ENCODE measurements around the gene VSIG2.

DNA sequence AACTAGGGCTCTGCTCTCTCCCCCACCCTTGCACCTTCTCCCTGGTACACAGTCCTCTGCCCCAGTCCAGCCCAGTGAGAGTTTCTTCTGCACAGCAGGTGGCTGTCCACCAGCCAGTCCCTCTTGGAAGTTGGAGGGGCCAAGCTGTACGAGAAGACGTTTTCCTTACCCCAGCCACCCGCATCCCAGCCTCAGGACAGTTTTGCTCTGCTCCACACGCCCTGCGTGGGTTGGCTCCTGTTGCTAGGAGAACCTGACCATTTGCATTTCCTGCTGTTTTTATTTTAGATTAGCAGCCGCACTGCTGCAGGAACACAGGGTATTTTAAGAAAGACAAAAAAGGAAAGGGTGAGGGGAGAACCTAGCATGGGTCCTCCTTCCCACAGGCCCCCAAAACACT lies 29.9 kb downstream of the VSIG2 start:
- no peak for TF ChIP-seq FOXK2 (IDR thresholded peaks at IDR 0.05)
- TF ChIP-seq SP1 (IDR thresholded peaks at IDR 0.05) = no peak
- no peak for TF ChIP-seq BHLHE40 (IDR thresholded peaks at IDR 0.05; ENCODE audit: borderline replicate concordance)
- no peak for TF ChIP-seq LEF1 (IDR thresholded peaks at IDR 0.05; ENCODE audit: borderline replicate concordance)
- no peak for TF ChIP-seq ELF4 (IDR thresholded peaks at IDR 0.05)
- TF ChIP-seq FOXA1 (IDR thresholded peaks at IDR 0.05) = no peak
- TF ChIP-seq FOXM1 (IDR thresholded peaks at IDR 0.05; ENCODE audit: borderline replicate concordance) = no peak
- TF ChIP-seq NFRKB (IDR thresholded peaks at IDR 0.05) = no peak
- no peak for TF ChIP-seq ZNF384 (IDR thresholded peaks at IDR 0.05)
